Mesenchymal stem cell (in vitro differentiated cells and primary cell): ENCODE data around the gene ATP9A.
"Not testable (repeated sequence)": the region's sequence is repeated elsewhere in the genome, so short reads cannot be mapped to it uniquely, and the experiment has no call there.

Experiments
- DNase-seq: peaks from one replicate; pipeline ENCODE4 v3.0.0-alpha.2; 2013
- H2AFZ ChIP-seq: one replicate; pipeline ENCODE4 v1.6.1; 2013; ENCODE audit warnings: low read depth, mild to moderate bottlenecking, control low read depth, inconsistent platforms, low read length, moderate library complexity
- H2AK5ac ChIP-seq: 2 replicates; pipeline ENCODE4 v1.6.1; 2013; ENCODE audit warnings: low read length, moderate library complexity, mild to moderate bottlenecking, inconsistent platforms; ENCODE audit not compliant: severe bottlenecking
- H2BK120ac ChIP-seq: one replicate; pipeline ENCODE4 v1.6.1; 2013; ENCODE audit warnings: low read depth, mild to moderate bottlenecking, inconsistent platforms, low read length, moderate library complexity
- H2BK12ac ChIP-seq, 2 experiments: one replicate each; pipeline ENCODE4 v1.6.1; 2013; ENCODE audit warnings: inconsistent platforms in 2 of 2, low read length in 2 of 2, mild to moderate bottlenecking in 2 of 2, moderate library complexity in 2 of 2, control low read depth in 1 of 2
- H2BK15ac ChIP-seq: one replicate; pipeline ENCODE4 v1.6.1; 2013; ENCODE audit warnings: mild to moderate bottlenecking, low read depth, inconsistent platforms; ENCODE audit not compliant: poor library complexity, severe bottlenecking
- H2BK5ac ChIP-seq: 2 replicates; pipeline ENCODE4 v1.6.1; 2013; ENCODE audit warnings: low read depth, mild to moderate bottlenecking, low read length, control low read depth, inconsistent platforms; ENCODE audit not compliant: poor library complexity, severe bottlenecking
- H3K14ac ChIP-seq, 2 experiments: one replicate each; pipeline ENCODE4 v1.6.1; 2013; ENCODE audit warnings: inconsistent platforms in 2 of 2, low read length in 2 of 2, control low read depth in 1 of 2, mild to moderate bottlenecking in 1 of 2, moderate library complexity in 1 of 2
- H3K18ac ChIP-seq, 2 experiments: one replicate each; pipeline ENCODE4 v1.6.1; 2013; ENCODE audit warnings: inconsistent platforms in 2 of 2, low read length in 2 of 2, control low read depth in 1 of 2, low read depth in 1 of 2, mild to moderate bottlenecking in 1 of 2
- H3K23ac ChIP-seq, 2 experiments: one replicate each; pipeline ENCODE4 v1.6.1; 2013; ENCODE audit warnings: inconsistent platforms in 2 of 2, low read length in 2 of 2, mild to moderate bottlenecking in 2 of 2, moderate library complexity in 2 of 2, control low read depth in 1 of 2
- H3K27ac ChIP-seq: 2 replicates; pipeline ENCODE4 v1.5.1; 2013; ENCODE audit warnings: mild to moderate bottlenecking, moderate library complexity, low read length, control low read depth, inconsistent platforms; ENCODE audit not compliant: poor library complexity, severe bottlenecking
- H3K27me3 ChIP-seq, 2 experiments: 2 replicates each; pipeline versions ENCODE4 v1.6.1 to v1.7.0; 2013; ENCODE audit warnings: low read length in 2 of 2, mild to moderate bottlenecking in 2 of 2, moderate library complexity in 2 of 2, control low read depth in 1 of 2, inconsistent platforms in 1 of 2; ENCODE audit not compliant: control insufficient read depth in 1 of 2, insufficient read depth in 1 of 2
- H3K36me3 ChIP-seq, 2 experiments: 2 replicates each; pipeline versions ENCODE4 v1.6.1 to v1.7.0; 2013; ENCODE audit warnings: low read length in 2 of 2, control low read depth in 1 of 2, inconsistent platforms in 1 of 2, low read depth in 1 of 2, mild to moderate bottlenecking in 1 of 2; ENCODE audit not compliant: insufficient read depth in 2 of 2, control insufficient read depth in 1 of 2
- H3K4ac ChIP-seq, 2 experiments: one replicate each; pipeline ENCODE4 v1.6.1; 2013; ENCODE audit warnings: inconsistent platforms in 2 of 2, low read length in 2 of 2, mild to moderate bottlenecking in 2 of 2, moderate library complexity in 2 of 2, control low read depth in 1 of 2, low read depth in 1 of 2
- H3K4me1 ChIP-seq: 2 replicates; pipeline ENCODE4 v1.6.1; 2013; ENCODE audit warnings: low read depth, low read length, control low read depth; ENCODE audit not compliant: control insufficient read depth, insufficient read depth
- H3K4me2 ChIP-seq: 2 replicates; pipeline ENCODE4 v1.6.1; 2013; ENCODE audit warnings: low read length, mild to moderate bottlenecking, inconsistent platforms; ENCODE audit not compliant: poor library complexity, severe bottlenecking
- H3K4me3 ChIP-seq, 2 experiments: 2 replicates each; pipeline versions ENCODE4 v1.5.1 to v1.7.0; 2013; ENCODE audit warnings: low read length in 2 of 2, mild to moderate bottlenecking in 2 of 2, control low read depth in 1 of 2, low read depth in 1 of 2; ENCODE audit not compliant: insufficient read depth in 1 of 2
- H3K79me1 ChIP-seq: replicated peaks from 2 replicates; pipeline ENCODE4 v1.6.1; 2013; ENCODE audit warnings: mild to moderate bottlenecking, control low read depth, low read length, inconsistent platforms; ENCODE audit not compliant: poor library complexity, severe bottlenecking
- H3K9ac ChIP-seq: 2 replicates; pipeline ENCODE4 v1.7.0; 2013; ENCODE audit warnings: mild to moderate bottlenecking, low read length, moderate library complexity
- H3K9me3 ChIP-seq: 2 replicates; pipeline ENCODE4 v1.7.0; 2013; ENCODE audit warnings: mild to moderate bottlenecking, low read length; ENCODE audit not compliant: control insufficient read depth
- H4K8ac ChIP-seq: one replicate; pipeline ENCODE4 v1.6.1; 2013; ENCODE audit warnings: inconsistent platforms, mild to moderate bottlenecking, low read length, moderate library complexity
- H4K91ac ChIP-seq: one replicate; pipeline ENCODE4 v1.6.1; 2013; ENCODE audit warnings: mild to moderate bottlenecking, low read length, inconsistent platforms
- WGBS: methylation state at CpG from one replicate; pipeline ENCODE4 v1.1.7; 2013; ENCODE audit warnings: mixed read lengths; 5-methylcytosine and 5-hydroxymethylcytosine counted together

ATP9A gene

GRCh38 chr20:51784299-51784698 is 16.1 kb upstream of the ATP9A start:
- no peaks in the 10 kb centered on the region for H3K79me1 ChIP-seq
- no peak overlapping the region for H3K4me3 ChIP-seq
- H2BK12ac ChIP-seq, result no peak overlapping the region
- H3K9ac ChIP-seq, result no peak overlapping the region
- no peak overlapping the region for H2AFZ ChIP-seq
- no peak overlapping the region for H3K4ac ChIP-seq
- no peak overlapping the region for H4K91ac ChIP-seq
- H3K9me3 ChIP-seq, result peaks cover 7% of the 10 kb centered on the region
- H3K36me3 ChIP-seq, result no peaks in the 10 kb centered on the region
- H2AK5ac ChIP-seq, result no peak overlapping the region
- H3K18ac ChIP-seq, result no peak overlapping the region
- no peaks in the 10 kb centered on the region for H3K27me3 ChIP-seq
- H2BK5ac ChIP-seq, result no peak overlapping the region
- no peak overlapping the region for H2BK120ac ChIP-seq
- no peak overlapping the region for H3K23ac ChIP-seq
- no peaks in the 10 kb centered on the region for H3K4me1 ChIP-seq
- no peak for DNase-seq
- H3K14ac ChIP-seq, result no peak overlapping the region
- H2BK15ac ChIP-seq, result no peak overlapping the region
- H3K27ac ChIP-seq, result no peak overlapping the region
- H3K4me2 ChIP-seq, result no peak overlapping the region
- WGBS, result 95% methylated on average over 11 of the region's 15 CpGs
- H4K8ac ChIP-seq, result no peak overlapping the region

DNA sequence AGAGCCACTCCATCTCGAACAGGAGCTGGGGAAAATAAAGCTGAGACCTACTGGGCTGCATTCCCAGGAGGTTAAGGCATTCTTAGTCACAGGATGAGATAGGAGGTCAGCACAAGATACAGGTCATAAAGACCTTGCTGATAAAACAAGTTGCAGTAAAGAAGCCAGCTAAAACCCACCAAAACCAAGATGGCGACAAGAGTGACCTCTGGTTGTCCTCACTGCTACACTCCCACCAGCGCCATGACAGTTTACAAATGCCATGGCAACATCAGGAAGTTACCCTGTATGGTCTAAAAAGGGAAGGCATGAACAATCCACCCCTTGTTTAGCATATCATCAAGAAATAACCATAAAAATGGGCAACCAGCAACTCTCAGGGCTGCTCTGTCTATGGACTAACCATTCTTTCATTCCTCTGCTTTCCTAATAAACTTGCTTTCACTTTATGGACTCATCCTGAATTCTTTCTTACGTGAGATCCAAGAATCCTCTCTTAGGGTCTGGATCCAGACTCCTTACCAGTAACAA is 10.1 kb upstream of the ATP9A start:
- not testable (repeated sequence) for H2BK12ac ChIP-seq, H3K9ac ChIP-seq, H2BK15ac ChIP-seq, H2BK120ac ChIP-seq, H3K23ac ChIP-seq, H2BK5ac ChIP-seq, H4K8ac ChIP-seq, H4K91ac ChIP-seq, H3K4me2 ChIP-seq, H2AK5ac ChIP-seq, H3K27ac ChIP-seq, H3K18ac ChIP-seq, H3K79me1 ChIP-seq, H3K4ac ChIP-seq, DNase-seq, H3K36me3 ChIP-seq, H3K4me1 ChIP-seq, H3K4me3 ChIP-seq, H2AFZ ChIP-seq, H3K27me3 ChIP-seq, H3K14ac ChIP-seq
- 97% methylated on average over 4 of the region's 4 CpGs for WGBS
- peaks cover 13% of the 10 kb centered on the region for H3K9me3 ChIP-seq

- no peak overlapping the region for H4K8ac ChIP-seq
- no peak overlapping the region for H3K4me3 ChIP-seq
- H3K23ac ChIP-seq, result no peak overlapping the region
- no peak overlapping the region for H2BK15ac ChIP-seq
- H2BK120ac ChIP-seq, result no peak overlapping the region
- H3K36me3 ChIP-seq, result no peaks in the 10 kb centered on the region
- H3K27ac ChIP-seq, result no peak overlapping the region
- H3K9me3 ChIP-seq, result peaks cover 13% of the 10 kb centered on the region
- no peak overlapping the region for H4K91ac ChIP-seq
- no peak overlapping the region for H3K18ac ChIP-seq
- H2AK5ac ChIP-seq, result no peak overlapping the region
- H3K14ac ChIP-seq, result no peak overlapping the region
- H2AFZ ChIP-seq, result no peak overlapping the region
- no peaks in the 10 kb centered on the region for H3K79me1 ChIP-seq
- no peaks in the 10 kb centered on the region for H3K27me3 ChIP-seq
- no peak overlapping the region for H3K9ac ChIP-seq
- H2BK12ac ChIP-seq, result no peak overlapping the region
- H2BK5ac ChIP-seq, result no peak overlapping the region
- no peak for DNase-seq
- H3K4me1 ChIP-seq, result no peaks in the 10 kb centered on the region
- H3K4me2 ChIP-seq, result no peak overlapping the region
- no CpG with 5 or more reads among the region's 1 CpG for WGBS
- no peak overlapping the region for H3K4ac ChIP-seq
Observed at GRCh38 chr20:51775241-51775640, 7.1 kb upstream of the ATP9A start.

- H3K23ac ChIP-seq, result no peak overlapping the region
- no peak for DNase-seq
- no peaks in the 10 kb centered on the region for H3K9me3 ChIP-seq
- no peaks in the 10 kb centered on the region for H3K36me3 ChIP-seq
- no peak overlapping the region for H3K4ac ChIP-seq
- no peak overlapping the region for H3K4me3 ChIP-seq
- no peak overlapping the region for H2BK120ac ChIP-seq
- H3K9ac ChIP-seq, result no peak overlapping the region
- H4K8ac ChIP-seq, result no peak overlapping the region
- H2AFZ ChIP-seq, result no peak overlapping the region
- H2BK5ac ChIP-seq, result no peak overlapping the region
- no peak overlapping the region for H3K14ac ChIP-seq
- no peak overlapping the region for H3K4me2 ChIP-seq
- peaks cover 6% of the 10 kb centered on the region for H3K79me1 ChIP-seq
- H2BK15ac ChIP-seq, result no peak overlapping the region
- no peak overlapping the region for H4K91ac ChIP-seq
- WGBS, result 100% methylated on average over 3 of the region's 4 CpGs
- peaks cover 8% of the 10 kb centered on the region for H3K4me1 ChIP-seq
- H3K27ac ChIP-seq, result no peak overlapping the region
- H2AK5ac ChIP-seq, result no peak overlapping the region
- no peak overlapping the region for H2BK12ac ChIP-seq
- no peaks in the 10 kb centered on the region for H3K27me3 ChIP-seq
- H3K18ac ChIP-seq, result no peak overlapping the region
Observed at GRCh38 chr20:51772236-51772635, 4.0 kb upstream of the ATP9A start.
